Mesendoderm (in vitro differentiated cells): Measurements from ENCODE around the gene FIGN.

Experiments
- DNase-seq: peaks from one replicate; pipeline ENCODE4 v3.0.0; 2013
- H2AK5ac ChIP-seq: 2 replicates; pipeline ENCODE4 v1.6.1; 2013; ENCODE audit warnings: low read length, inconsistent platforms
- H2BK120ac ChIP-seq: 2 replicates; pipeline ENCODE4 v1.6.1; 2013; ENCODE audit warnings: low read depth, mild to moderate bottlenecking, low read length, moderate library complexity, mixed read lengths
- H2BK15ac ChIP-seq: replicated peaks from 2 replicates; pipeline ENCODE4 v1.6.1; 2013; ENCODE audit warnings: low read depth, mild to moderate bottlenecking, moderate library complexity
- H2BK5ac ChIP-seq: 2 replicates; pipeline ENCODE4 v1.6.1; 2013; ENCODE audit warnings: low read length, inconsistent platforms
- H3K18ac ChIP-seq: 2 replicates; pipeline ENCODE4 v1.6.1; 2013; ENCODE audit warnings: mild to moderate bottlenecking, low read length, mixed read lengths
- H3K23ac ChIP-seq: one replicate; pipeline ENCODE4 v1.6.1; 2013; ENCODE audit warnings: low read length
- H3K27ac ChIP-seq: 2 replicates; pipeline ENCODE4 v1.5.1; 2013; ENCODE audit warnings: low read depth, mild to moderate bottlenecking, inconsistent platforms, low read length, moderate library complexity
- H3K27me3 ChIP-seq: 2 replicates; pipeline ENCODE4 v1.6.1; 2013; ENCODE audit warnings: low read length, control low read depth, mild to moderate bottlenecking, inconsistent platforms; ENCODE audit not compliant: insufficient read depth, poor library complexity
- H3K36me3 ChIP-seq: 2 replicates; pipeline ENCODE4 v1.6.1; 2013; ENCODE audit warnings: low read length, inconsistent platforms; ENCODE audit not compliant: control insufficient read depth, insufficient read depth
- H3K4ac ChIP-seq: one replicate; pipeline ENCODE4 v1.6.1; 2013; ENCODE audit warnings: low read depth, mild to moderate bottlenecking, low read length, moderate library complexity
- H3K4me1 ChIP-seq: 2 replicates; pipeline ENCODE4 v1.6.1; 2013; ENCODE audit warnings: low read depth, low read length, inconsistent platforms; ENCODE audit not compliant: control insufficient read depth
- H3K4me2 ChIP-seq: 2 replicates; pipeline ENCODE4 v1.6.1; 2013; ENCODE audit warnings: low read length
- H3K4me3 ChIP-seq: 2 replicates; pipeline ENCODE4 v1.5.1; 2013; ENCODE audit warnings: mild to moderate bottlenecking, low read length
- H3K56ac ChIP-seq: one replicate; pipeline ENCODE4 v1.6.1; 2013; ENCODE audit warnings: low read length
- H3K79me1 ChIP-seq: 2 replicates; pipeline ENCODE4 v1.6.1; 2013; ENCODE audit warnings: low read length, inconsistent platforms
- H3K79me2 ChIP-seq: 2 replicates; pipeline ENCODE4 v1.6.1; 2013; ENCODE audit warnings: mild to moderate bottlenecking, low read length; ENCODE audit not compliant: control insufficient read depth, insufficient read depth
- H3K9ac ChIP-seq: 2 replicates; pipeline ENCODE4 v1.6.1; 2013; ENCODE audit warnings: low read length, inconsistent platforms
- H4K5ac ChIP-seq: one replicate; pipeline ENCODE4 v1.6.1; 2013; ENCODE audit warnings: low read length
- H4K8ac ChIP-seq: one replicate; pipeline ENCODE4 v1.6.1; 2013; ENCODE audit warnings: low read depth, mild to moderate bottlenecking, control low read depth, low read length, moderate library complexity
- WGBS: extraction: QIAGEN DNeasy Blood & Tissue Kit; methylation state at CpG from one replicate; pipeline ENCODE4 v1.1.7; 2013; ENCODE audit warnings: low lambda C conversion rate, missing lambda C conversion rate; ENCODE audit not compliant: insufficient coverage; ENCODE audit errors: extremely low coverage; 5-methylcytosine and 5-hydroxymethylcytosine counted together

FIGN gene

DNA sequence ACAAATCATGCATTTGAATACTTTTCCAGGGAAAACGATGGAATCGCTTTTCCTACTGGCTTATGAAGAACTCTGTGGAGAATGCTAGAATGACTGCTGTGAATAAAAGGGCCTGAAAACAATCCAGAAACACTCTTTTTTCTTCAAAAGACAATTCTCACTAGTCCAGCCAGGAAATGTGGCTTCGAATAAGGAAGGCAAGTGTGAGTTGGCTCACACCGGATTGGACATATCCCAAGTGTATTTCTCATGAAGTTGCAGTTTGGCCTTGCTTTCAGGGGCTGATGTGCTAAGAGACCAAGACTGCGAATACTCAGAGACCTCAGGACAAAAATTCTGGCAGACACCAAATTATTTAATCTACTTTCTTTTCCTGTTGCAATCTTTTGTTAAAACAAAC lies 54.1 kb downstream of the FIGN start:
- Histone ChIP-seq H3K27ac (no peak overlapping the region), H3K36me3 (no peaks in the 10 kb centered on the region), H3K4ac (no peak overlapping the region), H3K4me2 (no peak overlapping the region), H2BK15ac (no peak overlapping the region), H3K18ac (no peak overlapping the region), H2BK120ac (no peak overlapping the region), H3K9ac (no peak overlapping the region), H3K4me1 (no peaks in the 10 kb centered on the region), H3K79me2 (no peaks in the 10 kb centered on the region), H3K23ac (no peak overlapping the region), H3K56ac (no peak overlapping the region), H2BK5ac (no peak overlapping the region), H4K8ac (no peak overlapping the region), H4K5ac (no peak overlapping the region), H3K79me1 (peaks cover 3% of the 10 kb centered on the region), H3K4me3 (no peak overlapping the region), H2AK5ac (no peak overlapping the region), H3K27me3 (no peaks in the 10 kb centered on the region)
- no peak for DNase-seq
- no CpG with 5 or more reads among the region's 5 CpGs for WGBS

DNA sequence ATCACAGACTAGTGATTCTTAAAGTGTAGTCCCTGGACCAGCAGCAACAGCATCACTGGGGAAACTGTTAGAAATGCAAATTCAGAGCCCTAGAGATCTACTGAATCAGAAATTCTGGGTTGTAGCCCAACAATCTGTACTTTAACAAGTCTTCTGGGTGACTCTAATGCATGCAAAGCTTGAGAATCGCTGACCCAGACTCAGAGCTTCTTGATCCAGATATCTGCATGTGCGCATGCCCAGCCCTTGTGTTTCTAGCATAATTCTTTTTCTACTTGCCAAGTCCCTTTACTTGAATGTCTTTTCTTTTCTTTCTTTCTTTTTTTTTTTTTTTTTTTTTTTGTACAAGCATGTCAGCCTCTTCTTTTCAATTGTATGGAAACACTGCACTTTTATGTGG lies 60.4 kb downstream of the FIGN start:
- Histone ChIP-seq H3K27me3 (no peaks in the 10 kb centered on the region), H4K8ac (no peak overlapping the region), H3K23ac (no peak overlapping the region), H3K36me3 (no peaks in the 10 kb centered on the region), H3K79me2 (no peaks in the 10 kb centered on the region), H3K4ac (no peak overlapping the region), H2AK5ac (no peak overlapping the region), H3K9ac (no peak overlapping the region), H4K5ac (no peak overlapping the region), H3K4me3 (no peak overlapping the region), H3K56ac (no peak overlapping the region), H2BK5ac (no peak overlapping the region), H2BK15ac (no peak overlapping the region), H3K4me2 (no peak overlapping the region), H3K4me1 (no peaks in the 10 kb centered on the region), H3K27ac (no peak overlapping the region), H3K18ac (no peak overlapping the region), H3K79me1 (peaks cover 1% of the 10 kb centered on the region), H2BK120ac (no peak overlapping the region)
- no peak for DNase-seq
- WGBS = no CpG with 5 or more reads among the region's 2 CpGs

DNA sequence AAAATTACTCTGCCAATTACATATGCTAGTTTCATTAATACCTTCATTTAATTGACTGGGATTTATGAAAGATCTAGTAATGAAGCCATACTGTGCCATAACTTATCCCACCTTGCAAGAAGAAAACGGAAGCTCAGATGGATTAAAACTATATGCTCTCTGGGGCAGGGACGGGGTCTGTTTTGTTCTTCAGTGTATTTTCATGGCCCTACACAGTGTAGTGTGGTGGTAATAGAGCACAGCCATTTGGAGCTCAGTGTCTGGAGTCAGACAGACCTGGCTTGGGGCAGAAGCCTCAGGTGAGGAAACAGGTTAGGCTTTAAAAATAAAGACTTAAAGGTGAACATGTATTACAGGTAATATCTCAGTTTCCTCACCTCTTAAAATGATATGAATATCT lies 62.3 kb downstream of the FIGN start:
- Histone ChIP-seq H2BK5ac (no peak overlapping the region), H4K8ac (no peak overlapping the region), H3K4ac (no peak overlapping the region), H3K79me2 (no peaks in the 10 kb centered on the region), H3K18ac (no peak overlapping the region), H3K9ac (no peak overlapping the region), H2AK5ac (no peak overlapping the region), H2BK120ac (no peak overlapping the region), H3K4me1 (no peaks in the 10 kb centered on the region), H3K23ac (no peak overlapping the region), H2BK15ac (no peak overlapping the region), H3K56ac (no peak overlapping the region), H3K36me3 (no peaks in the 10 kb centered on the region), H3K27ac (no peak overlapping the region), H3K4me2 (no peak overlapping the region), H4K5ac (no peak overlapping the region), H3K4me3 (no peak overlapping the region), H3K27me3 (no peaks in the 10 kb centered on the region), H3K79me1 (no peaks in the 10 kb centered on the region)
- DNase-seq = no peak
- no CpG with 5 or more reads among the region's 2 CpGs for WGBS

DNA sequence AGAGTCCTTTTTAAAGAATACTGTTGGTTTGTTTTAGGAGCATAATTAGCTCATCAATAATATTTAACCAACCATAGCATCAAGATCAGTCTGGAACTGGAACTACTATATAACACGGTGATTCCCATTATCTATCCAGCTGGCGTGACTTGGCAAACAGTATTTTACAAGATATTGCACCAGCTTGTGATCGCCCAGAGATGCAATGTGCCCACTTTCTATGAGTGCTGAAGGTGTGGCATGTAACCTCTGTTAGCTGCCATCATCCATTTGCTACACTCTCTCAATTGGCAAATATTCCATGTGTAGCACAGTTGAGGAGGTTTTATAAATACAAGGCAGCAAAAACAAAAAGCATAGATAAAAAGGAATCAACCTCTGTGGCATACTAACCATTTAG lies 64.9 kb downstream of the FIGN start:
- Histone ChIP-seq H3K9ac (no peak overlapping the region), H3K79me2 (no peaks in the 10 kb centered on the region), H3K4ac (no peak overlapping the region), H3K36me3 (no peaks in the 10 kb centered on the region), H3K4me3 (no peak overlapping the region), H3K23ac (no peak overlapping the region), H2BK5ac (no peak overlapping the region), H3K18ac (no peak overlapping the region), H3K27ac (no peak overlapping the region), H4K8ac (no peak overlapping the region), H3K56ac (no peak overlapping the region), H2BK120ac (no peak overlapping the region), H2BK15ac (no peak overlapping the region), H3K4me1 (no peaks in the 10 kb centered on the region), H4K5ac (no peak overlapping the region), H3K79me1 (no peaks in the 10 kb centered on the region), H3K4me2 (no peak overlapping the region), H2AK5ac (no peak overlapping the region), H3K27me3 (no peaks in the 10 kb centered on the region)
- no peak for DNase-seq
- no CpG with 5 or more reads among the region's 3 CpGs for WGBS

DNA sequence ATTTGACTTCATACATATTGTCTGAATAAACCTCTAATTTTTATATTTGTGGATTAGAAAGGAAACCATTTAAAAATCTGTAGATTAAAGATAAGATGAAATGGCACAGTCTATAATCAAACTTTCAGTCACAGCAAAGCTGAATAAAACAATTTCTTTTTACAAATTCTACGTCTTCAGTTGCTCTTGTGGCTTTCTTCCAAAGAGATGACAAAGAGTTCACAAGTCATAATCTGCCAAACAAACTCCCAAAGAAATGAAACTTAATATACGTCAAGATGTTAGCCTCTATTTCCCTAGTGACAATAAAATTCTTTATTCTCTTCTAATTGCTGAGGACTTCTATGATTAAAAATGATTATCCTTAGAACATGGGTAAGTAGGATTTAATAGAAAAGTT lies 66.3 kb downstream of the FIGN start:
- no peaks in the 10 kb centered on the region for H3K79me2 ChIP-seq
- no peaks in the 10 kb centered on the region for H3K27me3 ChIP-seq
- no peak overlapping the region for H2BK120ac ChIP-seq
- no peak overlapping the region for H2BK15ac ChIP-seq
- no peak for DNase-seq
- H3K27ac ChIP-seq = no peak overlapping the region
- H2BK5ac ChIP-seq = no peak overlapping the region
- no peaks in the 10 kb centered on the region for H3K36me3 ChIP-seq
- H2AK5ac ChIP-seq = no peak overlapping the region
- no peak overlapping the region for H3K4me3 ChIP-seq
- no peak overlapping the region for H3K56ac ChIP-seq
- H4K8ac ChIP-seq = no peak overlapping the region
- H3K4ac ChIP-seq = no peak overlapping the region
- H3K9ac ChIP-seq = no peak overlapping the region
- no peak overlapping the region for H3K18ac ChIP-seq
- WGBS = no CpG with 5 or more reads among the region's 2 CpGs
- H4K5ac ChIP-seq = no peak overlapping the region
- no peak overlapping the region for H3K23ac ChIP-seq
- no peaks in the 10 kb centered on the region for H3K79me1 ChIP-seq
- no peak overlapping the region for H3K4me2 ChIP-seq
- H3K4me1 ChIP-seq = no peaks in the 10 kb centered on the region

DNA sequence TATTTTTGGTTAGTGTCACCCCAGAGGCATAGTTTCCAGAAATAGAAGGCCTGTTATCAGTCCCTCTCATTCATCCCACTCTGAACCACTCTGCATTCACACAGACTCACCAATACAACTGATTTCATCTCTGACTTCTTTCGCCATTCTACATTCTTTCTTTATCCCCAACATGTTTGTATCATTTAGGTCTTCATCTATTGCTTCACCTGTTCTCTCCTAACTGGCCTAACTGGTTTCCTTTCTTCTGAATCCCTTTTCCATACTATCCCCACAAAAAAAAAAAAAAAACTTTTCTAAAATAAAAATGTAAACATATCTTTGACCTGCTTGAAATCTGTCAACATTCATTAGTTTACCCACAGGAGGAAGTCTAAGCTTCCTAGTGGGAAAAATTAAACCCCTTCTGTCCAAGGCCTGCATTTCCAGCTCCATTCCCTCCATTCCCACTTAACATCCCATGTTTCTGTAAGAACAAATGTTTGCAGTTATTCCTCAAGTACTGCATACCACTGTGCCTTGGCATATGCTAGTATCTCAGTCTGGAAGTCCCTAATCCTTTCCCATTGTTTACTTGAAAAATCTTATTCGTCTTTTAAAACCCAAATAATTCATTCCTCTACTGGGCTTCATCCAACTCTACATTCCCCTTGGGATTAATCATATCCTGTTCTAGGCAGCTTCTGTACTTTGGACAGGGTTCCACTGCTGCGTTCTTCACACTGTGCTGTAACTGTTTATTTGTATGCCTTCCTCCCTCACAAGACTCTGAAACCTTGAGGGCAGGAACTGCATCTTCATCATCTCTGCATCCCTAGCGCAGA lies 68.5 kb downstream of the FIGN start:
- Histone ChIP-seq H3K9ac (no peak overlapping the region), H3K27me3 (no peaks in the 10 kb centered on the region), H2AK5ac (no peak overlapping the region), H3K23ac (no peak overlapping the region), H3K18ac (no peak overlapping the region), H3K36me3 (no peaks in the 10 kb centered on the region), H3K27ac (no peak overlapping the region), H3K4me1 (no peaks in the 10 kb centered on the region), H4K8ac (no peak overlapping the region), H4K5ac (no peak overlapping the region), H2BK120ac (no peak overlapping the region), H3K4me2 (no peak overlapping the region), H3K79me2 (no peaks in the 10 kb centered on the region), H3K79me1 (no peaks in the 10 kb centered on the region), H2BK5ac (no peak overlapping the region), H3K4me3 (no peak overlapping the region), H2BK15ac (no peak overlapping the region), H3K4ac (no peak overlapping the region), H3K56ac (no peak overlapping the region)
- 100% methylated on average over 1 of the region's 4 CpGs for WGBS
- DNase-seq = no peak
